ENCODE results near the gene PLBD2.
A peak's percentile ranks its signal among the peaks of the same experiment; 100 is the strongest.

The PLBD2 gene

GRCh38 chr12:113422030-113422885, 63.9 kb downstream of the PLBD2 start, which contains the start of gene SDSL:
Gene SDSL, plus strand, starts transcription at chr12:113422380. Its CDS starts 5,603 bp downstream, at chr12:113427983.
- DNase-seq (ENCODE audit: low read depth, low spot score), result peak; percentile 21
- ChIA-PET POLR2A (interaction anchor here (0.6 to 1.0 kb wide), 2 partner anchors 13 to 60 kb away, joined by 3 to 4 read pairs; no protein-coding TSS in a partner anchor), CTCF (interaction anchor here (0.7 to 4.7 kb wide), 9 partner anchors 9 to 430 kb away, joined by 3 to 70 read pairs (median 3); no protein-coding TSS in a partner anchor)
- peak within 1 kb of the TSS; percentile 75 for H3K4me3 ChIP-seq (ENCODE audit: low read depth, low read length)
- no peak for TF ChIP-seq CTCF (IDR thresholded peaks at IDR 0.05; ENCODE audit: insufficient read depth, low read length, missing control alignments)

DNA sequence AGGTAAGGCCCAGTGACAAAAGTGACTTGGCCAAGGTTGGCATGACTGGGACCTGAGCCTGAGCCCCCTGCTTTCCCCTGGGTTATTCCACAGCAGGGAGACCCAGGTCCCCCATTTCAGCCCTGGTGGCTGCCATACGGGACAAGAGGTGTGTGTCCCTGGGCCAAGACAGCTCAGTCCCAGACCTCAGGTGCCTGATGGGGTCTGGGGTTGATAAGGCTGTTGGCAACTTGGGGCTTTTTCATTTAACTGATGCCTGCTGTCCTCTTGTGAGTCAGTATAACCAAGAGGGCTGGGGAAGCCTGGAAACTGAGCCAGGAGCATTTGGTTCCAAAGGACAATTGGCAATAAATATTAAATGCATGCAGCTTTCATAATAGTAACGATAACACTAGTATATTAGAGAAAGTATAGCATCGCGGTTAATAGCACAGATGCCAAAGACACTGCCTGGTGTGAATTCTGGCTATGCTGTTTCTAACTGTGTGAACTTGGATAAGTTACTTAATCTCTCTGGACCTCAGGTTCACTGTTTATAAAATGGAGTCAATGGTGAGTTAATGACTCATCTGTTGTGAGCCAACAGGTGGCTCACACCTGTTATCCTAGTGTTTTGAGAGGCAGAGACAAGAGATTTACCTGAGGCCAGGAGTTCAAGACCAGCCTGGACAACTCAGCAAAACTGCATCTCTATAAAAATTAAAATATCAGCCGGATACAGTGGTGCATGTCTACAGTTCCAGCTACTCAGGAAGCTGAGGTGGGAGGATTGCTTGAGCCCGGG, 64.7 kb downstream of the PLBD2 start:
- no peak for DNase-seq (ENCODE audit: low read depth, low spot score)
- ChIA-PET CTCF (interaction anchor here (1.3 to 4.7 kb wide), 8 partner anchors 12 to 430 kb away, joined by 3 to 70 read pairs (median 3); no protein-coding TSS in a partner anchor), POLR2A (interaction anchor here (1.0 kb wide), 1 partner anchor 14 kb away, joined by 4 read pairs; no protein-coding TSS in a partner anchor)
- TF ChIP-seq CTCF (IDR thresholded peaks at IDR 0.05; ENCODE audit: insufficient read depth, low read length, missing control alignments), result no peak
- peak overlapping the region; percentile 75 for H3K4me3 ChIP-seq (ENCODE audit: low read depth, low read length)

- TF ChIP-seq CTCF (IDR thresholded peaks at IDR 0.05; ENCODE audit: insufficient read depth, low read length, missing control alignments), result no peak
- ChIA-PET CTCF (interaction anchor here (0.7 to 4.7 kb wide), 26 partner anchors 8 to 376 kb away, joined by 3 to 70 read pairs (median 6); partner anchors contain the start of gene SDS), POLR2A (no interaction called here)
- no peak overlapping the region for H3K4me3 ChIP-seq (ENCODE audit: low read depth, low read length)
- no peak for DNase-seq (ENCODE audit: low read depth, low spot score)
Observed at GRCh38 chr12:113424456-113424855, 66.1 kb downstream of the PLBD2 start.

- ChIA-PET CTCF (interaction anchor here (0.5 to 4.7 kb wide), 52 partner anchors 9 to 505 kb away, joined by 3 to 70 read pairs (median 4); partner anchors contain the start of genes SDS and SLC8B1), POLR2A (no interaction called here)
- DNase-seq (ENCODE audit: low read depth, low spot score), result no peak
- no peak overlapping the region for H3K4me3 ChIP-seq (ENCODE audit: low read depth, low read length)
- peak; percentile 87 for TF ChIP-seq CTCF (IDR thresholded peaks at IDR 0.05; ENCODE audit: insufficient read depth, low read length, missing control alignments)
Observed at GRCh38 chr12:113424915-113425823, 66.8 kb downstream of the PLBD2 start.

DNA sequence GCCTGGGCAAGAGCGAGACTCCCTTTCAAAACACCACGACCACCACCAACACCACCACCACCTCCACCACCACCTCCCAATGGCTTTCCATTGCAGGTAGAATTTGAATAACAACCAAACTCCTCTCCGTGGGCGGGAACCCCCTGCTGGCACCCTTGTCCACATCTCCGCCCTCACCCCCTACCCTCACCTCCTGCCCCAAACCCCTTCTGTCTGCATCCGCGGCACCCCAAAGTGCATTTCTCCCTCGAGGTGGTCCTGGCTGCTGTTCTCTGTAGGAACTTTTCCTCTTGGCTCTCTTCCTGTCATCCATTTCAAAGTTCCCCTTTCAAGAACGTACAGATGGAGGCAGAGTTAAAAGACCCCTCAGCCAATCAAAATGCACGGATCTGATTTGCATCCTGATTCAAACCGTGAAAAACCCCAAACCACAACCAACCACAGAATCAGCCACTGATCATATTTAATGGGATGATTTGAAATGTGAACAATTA, 67.6 kb downstream of the PLBD2 start:
- POLR2A ChIA-PET, result no interaction called here
- no peak for TF ChIP-seq CTCF (IDR thresholded peaks at IDR 0.05; ENCODE audit: insufficient read depth, low read length, missing control alignments)
- DNase-seq (ENCODE audit: low read depth, low spot score), result no peak
- CTCF ChIA-PET, result interaction anchor here (0.5 to 4.7 kb wide), 48 partner anchors 8 to 504 kb away, joined by 3 to 70 read pairs (median 4); partner anchors contain the start of genes SDS and SLC8B1
- H3K4me3 ChIP-seq (ENCODE audit: low read depth, low read length), result no peak overlapping the region
